Activated CD4-positive, CD25-positive, alpha-beta regulatory T cell treated with anti-CD3 and anti-CD28 coated beads, Interleukin-2, amount 50 U/mL, for 24 hours (primary cell): ENCODE results near the gene FES.
"Not testable (repeated sequence)": the region's sequence is repeated elsewhere in the genome, so short reads cannot be mapped to it uniquely, and the experiment has no call there.

Experiments
- ATAC-seq, 2 donors: fragments of 150-1000 bp; cut with Tn5 transposase; one replicate each; pipeline ENCODE4 v1.10.0; 2021; ENCODE audit warnings: mild to moderate bottlenecking in 1 of 2, moderate library complexity in 1 of 2

Gene FES

DNA sequence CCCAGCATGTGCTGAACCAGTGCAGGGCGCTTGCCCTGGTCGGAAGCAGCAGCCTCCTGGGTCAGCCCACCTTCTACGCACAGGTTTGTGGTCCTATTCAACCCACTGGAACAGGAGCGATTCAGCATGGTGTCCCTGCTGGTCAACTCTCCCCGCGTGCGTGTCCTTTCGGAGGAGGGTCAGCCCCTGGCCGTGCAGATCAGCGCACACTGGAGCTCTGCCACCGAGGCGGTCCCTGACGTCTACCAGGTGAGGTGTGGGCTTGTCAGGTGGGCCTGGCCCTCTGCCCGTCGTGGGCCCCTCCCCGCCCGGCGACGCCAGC, 27.0 kb downstream of the FES start:
- no peak for ATAC-seq

GRCh38 chr15:90911906-90912769, 27.8 kb downstream of the FES start:
- no peak for ATAC-seq

GRCh38 chr15:90912770-90913075, 28.4 kb downstream of the FES start:
- no peak for ATAC-seq

GRCh38 chr15:90913398-90913944, 29.2 kb downstream of the FES start:
- no peak for ATAC-seq

DNA sequence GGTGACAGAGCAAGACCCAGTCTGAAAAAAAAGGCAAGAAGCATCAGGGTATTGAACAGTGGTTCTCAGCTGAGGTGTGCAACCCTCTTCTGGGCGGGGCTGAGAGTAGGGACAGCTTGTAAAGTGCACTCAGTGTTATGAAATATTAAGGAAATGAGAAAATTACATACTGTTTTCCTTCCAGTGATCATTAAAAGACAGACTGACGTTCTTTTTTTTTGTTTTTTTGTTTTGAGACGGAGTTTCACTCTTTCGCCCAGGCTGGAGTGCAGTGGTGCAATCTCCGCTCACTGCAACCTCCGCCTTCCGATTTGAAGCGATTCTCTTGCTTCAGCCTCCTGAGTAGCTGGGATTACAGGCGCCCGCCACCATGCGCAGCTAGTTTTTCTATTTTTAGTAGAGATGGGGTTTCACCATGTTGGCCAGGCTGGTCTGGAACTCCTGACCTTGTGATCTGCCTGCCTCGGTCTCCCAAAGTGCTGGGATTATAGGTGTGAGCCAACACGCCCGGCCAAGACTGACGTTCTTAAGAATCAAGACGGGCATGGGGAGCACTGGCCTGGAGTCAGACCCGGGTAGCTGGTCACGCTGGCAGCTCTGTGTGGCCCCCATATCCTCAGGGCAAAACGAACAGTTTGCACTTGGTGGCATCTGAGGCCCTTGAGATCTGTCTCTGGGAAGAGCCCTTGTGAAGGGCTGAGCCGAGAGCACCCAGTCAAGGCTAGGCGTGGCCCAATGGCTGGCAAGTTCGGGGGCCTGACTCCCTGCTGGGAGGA, 30.2 kb downstream of the FES start:
- ATAC-seq: no peak

DNA sequence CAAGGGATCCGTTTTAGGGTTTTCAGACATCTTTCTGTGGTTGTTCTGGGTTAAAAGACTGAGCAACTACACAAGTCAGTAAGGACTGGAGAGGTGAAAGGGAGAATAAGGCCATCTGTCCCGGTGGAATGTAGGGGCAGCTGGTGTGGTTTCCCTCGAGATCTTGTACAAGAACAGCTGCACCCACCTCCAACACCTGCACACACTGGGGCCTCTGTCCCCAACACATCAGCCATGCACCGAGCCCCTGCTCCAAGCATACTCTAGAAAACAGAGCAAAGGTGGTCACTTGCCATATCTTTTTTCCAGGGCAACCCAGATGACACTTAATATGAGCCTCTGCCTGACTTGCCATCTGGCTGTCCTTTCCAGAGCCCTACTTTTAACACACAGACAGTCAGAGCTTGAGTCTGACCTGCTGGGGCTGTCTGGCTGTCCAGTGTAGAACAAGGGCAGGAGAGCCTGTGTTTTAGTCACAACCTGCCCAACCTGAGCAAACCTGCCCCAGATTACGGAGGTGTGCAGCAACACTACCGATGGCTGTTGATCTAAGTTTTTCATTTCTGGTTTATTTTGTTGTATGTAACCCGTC, 31.0 kb downstream of the FES start:
- no peak for ATAC-seq

- no peak for ATAC-seq
Measured at GRCh38 chr15:90915808-90916440, 31.6 kb downstream of the FES start.

DNA sequence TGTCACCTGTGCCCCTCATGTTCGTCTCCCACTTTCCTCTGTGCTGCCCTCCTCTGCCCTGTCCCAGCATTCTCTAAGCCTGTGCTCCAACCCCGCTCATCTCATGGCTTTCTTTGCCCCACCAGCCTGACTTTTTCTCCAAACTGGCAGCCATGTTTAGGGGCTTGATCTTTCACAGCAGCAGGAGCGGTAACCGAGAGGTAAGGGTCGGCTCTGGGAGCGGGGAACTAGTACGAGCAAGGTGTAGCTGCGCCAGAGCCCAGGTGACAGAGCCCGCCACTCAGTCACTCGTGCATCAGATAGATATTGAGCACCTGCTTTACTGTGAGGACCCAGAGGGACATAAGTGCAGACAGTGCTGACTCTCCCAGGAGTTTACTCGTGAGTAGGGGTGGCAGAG, 32.2 kb downstream of the FES start:
- ATAC-seq: no peak

DNA sequence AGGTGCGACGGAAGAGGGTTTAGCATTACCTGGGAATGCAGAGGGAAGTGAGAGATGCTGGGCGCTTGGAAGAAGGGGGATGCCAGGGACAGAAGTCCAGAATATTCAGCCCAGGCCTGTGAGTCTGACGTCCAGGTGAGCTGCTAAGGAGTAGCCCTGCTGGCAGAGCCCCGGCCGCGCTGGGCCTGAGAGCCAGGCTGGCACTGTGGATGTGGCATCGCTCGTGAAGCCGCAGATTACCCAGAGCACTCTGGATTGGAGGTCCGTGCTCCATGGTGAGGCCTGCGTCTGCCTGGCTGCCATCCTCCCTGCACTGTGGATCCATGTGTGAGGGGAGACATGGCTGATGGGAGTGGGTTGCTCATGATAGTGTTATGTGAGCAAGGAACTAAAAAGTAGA, 33.3 kb downstream of the FES start:
- ATAC-seq: no peak

- no peak for ATAC-seq
Measured at GRCh38 chr15:90918034-90918788, 33.9 kb downstream of the FES start.

DNA sequence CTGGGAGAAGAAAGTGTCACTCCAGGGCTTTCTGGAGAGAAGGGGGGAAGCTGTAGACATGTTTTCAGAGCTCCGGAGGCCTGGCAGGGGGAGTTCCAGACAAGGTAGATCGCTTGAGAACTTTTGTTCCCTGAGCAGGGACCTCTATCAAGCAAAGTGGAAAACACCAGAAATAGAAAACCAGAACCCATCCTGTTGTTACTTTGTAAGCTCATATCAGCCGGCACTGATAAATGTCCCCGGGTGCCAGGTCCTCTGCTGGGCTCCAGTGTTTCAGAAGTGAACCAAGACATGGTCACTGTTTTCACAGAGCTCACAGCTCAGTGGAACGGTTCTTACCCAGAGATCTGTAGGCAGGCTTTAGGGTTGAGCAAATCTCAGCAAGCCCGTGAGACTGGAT, 34.5 kb downstream of the FES start:
- ATAC-seq: no peak

- no peak for ATAC-seq
Measured at GRCh38 chr15:90921887-90922286, 37.6 kb downstream of the FES start.

DNA sequence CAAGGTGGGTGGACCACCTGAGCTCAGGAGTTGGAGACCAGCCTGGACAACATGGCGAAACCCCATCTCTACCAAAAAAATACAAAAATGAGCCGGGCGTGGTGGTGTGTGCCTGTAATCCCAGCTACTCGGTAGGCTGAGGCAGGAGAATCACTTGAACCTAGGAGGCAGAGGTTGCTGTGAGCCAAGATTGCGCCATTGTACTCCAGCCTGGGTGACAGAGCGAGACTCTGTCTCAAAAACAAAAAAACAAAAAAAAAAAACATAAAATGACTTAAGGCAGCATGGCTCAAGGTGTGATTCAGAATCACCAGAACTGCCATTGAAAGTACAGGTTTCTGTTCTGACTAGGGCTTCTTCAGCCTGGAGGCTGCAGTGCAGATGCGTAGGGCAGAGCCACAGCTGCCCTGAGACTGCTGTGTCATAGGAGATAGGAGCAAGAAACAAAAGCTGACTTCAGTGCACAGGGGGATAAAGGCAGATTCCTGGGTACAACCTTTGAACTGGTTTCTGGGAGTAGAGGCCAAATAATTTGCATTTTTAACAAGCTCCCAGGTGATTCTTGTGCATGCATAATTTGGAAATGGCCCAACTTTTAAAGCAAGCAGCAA, 38.5 kb downstream of the FES start:
- ATAC-seq: peak; percentile 88 to 94

DNA sequence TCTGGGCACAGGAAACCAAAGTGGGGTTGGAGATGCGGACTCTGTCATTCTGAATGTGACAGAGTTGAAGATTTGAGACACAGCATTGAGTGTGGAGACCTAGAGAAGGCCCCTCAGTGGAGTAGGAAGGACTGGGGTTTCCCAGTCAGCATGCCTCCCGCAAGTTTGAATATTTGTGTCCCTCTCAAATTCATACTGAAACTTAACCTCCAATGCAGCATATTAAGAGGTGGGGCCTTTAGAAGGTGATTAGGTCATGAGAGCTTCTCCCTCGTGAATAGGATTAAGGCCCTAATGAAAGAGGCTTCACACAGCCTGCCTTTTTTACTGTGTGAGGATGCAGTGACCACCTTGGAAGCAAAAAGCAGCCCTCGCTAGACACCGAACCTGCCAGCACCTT, 40.1 kb downstream of the FES start:
- ATAC-seq: peak; percentile 61 to 70

GRCh38 chr15:90926766-90927165, 42.5 kb downstream of the FES start:
- not testable (repeated sequence) for ATAC-seq

DNA sequence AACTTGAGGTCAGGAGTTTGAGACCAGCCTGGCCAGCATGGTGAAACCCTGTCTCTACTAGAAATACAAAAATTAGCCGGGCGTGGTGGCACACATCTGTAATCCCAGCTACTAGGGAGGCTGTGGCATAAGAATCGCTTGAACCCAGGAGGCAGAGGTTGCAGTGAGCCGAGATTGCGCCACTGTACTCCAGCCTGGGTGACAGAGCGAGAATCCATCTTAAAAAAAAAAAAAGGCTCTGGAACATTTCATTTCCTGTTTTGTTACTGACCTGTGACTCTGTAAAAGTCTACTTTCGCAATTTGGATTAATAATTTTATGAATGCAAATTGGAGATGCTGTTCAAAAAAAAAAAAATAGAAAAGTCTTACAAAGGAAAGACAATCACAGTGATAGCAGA, 43.8 kb downstream of the FES start:
- not testable (repeated sequence) for ATAC-seq

DNA sequence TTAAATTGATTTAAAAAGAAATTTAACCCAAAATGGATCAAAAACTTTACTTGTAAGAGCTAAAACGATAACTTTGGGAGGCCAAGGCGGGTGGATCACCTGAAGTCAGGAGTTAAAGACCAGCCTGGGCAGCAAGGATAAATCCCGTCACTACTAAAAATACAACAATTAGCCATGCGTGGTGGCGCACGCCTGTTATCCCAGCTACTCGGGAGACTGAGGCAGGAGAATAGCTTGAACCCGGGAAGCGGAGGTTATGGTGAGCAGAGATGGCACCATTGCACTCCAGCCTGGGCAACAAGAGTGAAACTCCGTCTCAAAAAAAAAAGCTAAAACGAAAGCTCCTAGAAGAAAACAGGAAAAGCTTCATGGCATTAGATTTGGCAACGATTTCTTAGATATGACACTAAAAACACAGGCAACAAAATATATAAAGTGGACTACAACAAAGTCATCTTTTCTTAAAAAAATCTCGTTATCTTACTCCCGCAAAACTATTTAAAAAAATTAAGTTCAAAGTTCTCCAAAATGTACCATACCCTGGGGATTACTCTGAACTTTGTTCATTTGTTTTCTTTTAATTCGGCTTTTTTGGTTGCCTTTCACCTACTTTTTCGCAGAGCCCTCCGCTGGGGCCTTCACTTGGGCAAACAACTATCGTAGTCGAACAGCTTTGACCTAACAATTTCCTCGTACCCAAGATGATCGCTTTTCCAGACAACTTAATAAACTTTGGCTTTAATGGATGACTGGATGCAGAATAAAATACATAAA, 45.1 kb downstream of the FES start:
- ATAC-seq: no peak

GRCh38 chr15:90930861-90931574, 46.7 kb downstream of the FES start:
- no peak for ATAC-seq

GRCh38 chr15:90931575-90931827, 47.2 kb downstream of the FES start:
- no peak for ATAC-seq

- ATAC-seq: peak; percentile 61 to 63
Measured at GRCh38 chr15:90931828-90932659, 47.7 kb downstream of the FES start, which contains the start of gene HDDC3. Gene HDDC3, minus strand, starts transcription at chr15:90932549. Its CDS starts 9 bp downstream, at chr15:90932540.
